HEK293 (cell line): Measurements from ENCODE around the gene ASIC3.

ENCODE experiments used
- EGR2 ChIP-seq: fragments of 450-650 bp; formaldehyde crosslinking; IDR thresholded peaks from 2 replicates; pipeline ENCODE4 v1.5.1; 2016; ENCODE audit warnings: low read depth, missing biosample characterization, missing genetic modification characterization
- INSM2 ChIP-seq: fragments of 450-650 bp; formaldehyde crosslinking; IDR thresholded peaks from 2 replicates; pipeline ENCODE4 v1.5.1; 2016; ENCODE audit warnings: missing biosample characterization, missing genetic modification characterization
- KLF8 ChIP-seq: fragments of 450-650 bp; formaldehyde crosslinking; IDR thresholded peaks from 2 replicates; pipeline ENCODE4 v1.5.1; 2016; ENCODE audit warnings: missing biosample characterization, missing genetic modification characterization
- OSR2 ChIP-seq: fragments of 450-650 bp; formaldehyde crosslinking; IDR thresholded peaks from 2 replicates; pipeline ENCODE4 v1.5.1; 2016; ENCODE audit warnings: missing biosample characterization, missing genetic modification characterization
- ZBTB1 ChIP-seq: fragments of 450-650 bp; formaldehyde crosslinking; IDR thresholded peaks from 2 replicates; pipeline ENCODE4 v1.5.1; 2016; ENCODE audit warnings: missing biosample characterization, missing genetic modification characterization
- ZBTB11 ChIP-seq: fragments of 450-650 bp; formaldehyde crosslinking; conservative IDR thresholded peaks from 2 replicates; pipeline ENCODE4 v1.5.1; 2016; ENCODE audit warnings: low read depth, missing biosample characterization, missing genetic modification characterization
- ZBTB49 ChIP-seq: fragments of 450-650 bp; formaldehyde crosslinking; IDR thresholded peaks from 2 replicates; pipeline ENCODE4 v1.5.1; 2016; ENCODE audit warnings: missing biosample characterization, missing genetic modification characterization, low read depth
- ZNF341 ChIP-seq: fragments of 450-650 bp; formaldehyde crosslinking; IDR thresholded peaks from 2 replicates; pipeline ENCODE4; 2016; ENCODE audit warnings: low read depth, missing biosample characterization, missing genetic modification characterization
- ZNF423 ChIP-seq: fragments of 450-650 bp; formaldehyde crosslinking; IDR thresholded peaks from 2 replicates; pipeline ENCODE4 v1.5.1; 2016; ENCODE audit warnings: missing biosample characterization, missing genetic modification characterization
- ZNF518A ChIP-seq: fragments of 450-650 bp; formaldehyde crosslinking; conservative IDR thresholded peaks from 2 replicates; pipeline ENCODE4 v1.5.1; 2016; ENCODE audit warnings: low read depth, missing biosample characterization, missing genetic modification characterization
- ZNF548 ChIP-seq: fragments of 450-650 bp; formaldehyde crosslinking; IDR thresholded peaks from 2 replicates; pipeline ENCODE4 v1.5.1; 2016; ENCODE audit warnings: missing biosample characterization, missing genetic modification characterization
- ZNF560 ChIP-seq: fragments of 450-650 bp; formaldehyde crosslinking; IDR thresholded peaks from 2 replicates; pipeline ENCODE4 v1.5.1; 2017; ENCODE audit warnings: missing biosample characterization, missing genetic modification characterization, borderline replicate concordance
- ZNF629 ChIP-seq: fragments of 450-650 bp; formaldehyde crosslinking; IDR thresholded peaks from 2 replicates; pipeline ENCODE4 v1.5.1; 2017; ENCODE audit warnings: missing biosample characterization, missing genetic modification characterization
- ZNF670 ChIP-seq: fragments of 450-650 bp; formaldehyde crosslinking; IDR thresholded peaks from 2 replicates; pipeline ENCODE4 v1.5.1; 2016; ENCODE audit warnings: missing biosample characterization, missing genetic modification characterization, low read depth
- ZNF747 ChIP-seq: fragments of 450-650 bp; formaldehyde crosslinking; IDR thresholded peaks from 2 replicates; pipeline ENCODE4 v1.5.1; 2016; ENCODE audit warnings: missing biosample characterization, missing genetic modification characterization
- ZSCAN23 ChIP-seq: fragments of 450-650 bp; formaldehyde crosslinking; IDR thresholded peaks from 2 replicates; pipeline ENCODE4 v1.5.1; 2016; ENCODE audit warnings: missing biosample characterization, missing genetic modification characterization
- ZXDB ChIP-seq: fragments of 450-650 bp; formaldehyde crosslinking; IDR thresholded peaks from 2 replicates; pipeline ENCODE4 v1.5.1; 2016; ENCODE audit warnings: missing biosample characterization, missing genetic modification characterization
- TF ChIP-seq, protein P1 (sequence below): fragments of 450-650 bp; formaldehyde crosslinking; IDR thresholded peaks from 2 replicates; pipeline ENCODE4 v1.5.1; 2016; ENCODE audit warnings: missing biosample characterization, missing genetic modification characterization
- TF ChIP-seq, protein P2 (sequence below): fragments of 450-650 bp; formaldehyde crosslinking; IDR thresholded peaks from 2 replicates; pipeline ENCODE4 v1.5.1; 2016; ENCODE audit warnings: missing biosample characterization, missing genetic modification characterization
- TF ChIP-seq, protein P3 (sequence below): IDR thresholded peaks from 2 replicates; pipeline ENCODE4 v1.6.1; 2011; ENCODE audit warnings: mild to moderate bottlenecking, low read depth, low read length, borderline replicate concordance

The ASIC3 gene

GRCh38 chr7:151028131-151028947 is 20.0 kb upstream of the ASIC3 start, which contains the start of gene ABCB8 (continued):
- TF ChIP-seq, protein P1, sequence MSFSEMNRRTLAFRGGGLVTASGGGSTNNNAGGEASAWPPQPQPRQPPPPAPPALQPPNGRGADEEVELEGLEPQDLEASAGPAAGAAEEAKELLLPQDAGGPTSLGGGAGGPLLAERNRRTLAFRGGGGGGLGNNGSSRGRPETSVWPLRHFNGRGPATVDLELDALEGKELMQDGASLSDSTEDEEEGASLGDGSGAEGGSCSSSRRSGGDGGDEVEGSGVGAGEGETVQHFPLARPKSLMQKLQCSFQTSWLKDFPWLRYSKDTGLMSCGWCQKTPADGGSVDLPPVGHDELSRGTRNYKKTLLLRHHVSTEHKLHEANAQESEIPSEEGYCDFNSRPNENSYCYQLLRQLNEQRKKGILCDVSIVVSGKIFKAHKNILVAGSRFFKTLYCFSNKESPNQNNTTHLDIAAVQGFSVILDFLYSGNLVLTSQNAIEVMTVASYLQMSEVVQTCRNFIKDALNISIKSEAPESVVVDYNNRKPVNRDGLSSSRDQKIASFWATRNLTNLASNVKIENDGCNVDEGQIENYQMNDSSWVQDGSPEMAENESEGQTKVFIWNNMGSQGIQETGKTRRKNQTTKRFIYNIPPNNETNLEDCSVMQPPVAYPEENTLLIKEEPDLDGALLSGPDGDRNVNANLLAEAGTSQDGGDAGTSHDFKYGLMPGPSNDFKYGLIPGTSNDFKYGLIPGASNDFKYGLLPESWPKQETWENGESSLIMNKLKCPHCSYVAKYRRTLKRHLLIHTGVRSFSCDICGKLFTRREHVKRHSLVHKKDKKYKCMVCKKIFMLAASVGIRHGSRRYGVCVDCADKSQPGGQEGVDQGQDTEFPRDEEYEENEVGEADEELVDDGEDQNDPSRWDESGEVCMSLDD (tag by site-specific recombination) = no peak
- TF ChIP-seq ZXDB (tag by site-specific recombination) (peak; percentile 78), ZBTB49 (no peak), EGR2 (tag by site-specific recombination) (0 out of 2 replicates have a peak, but pooled peaks have one; percentile 5), OSR2 (tag by site-specific recombination) (peak; percentile 56; the same call in 1 of the 2 replicates), ZNF560 (no peak), ZSCAN23 (tag by site-specific recombination) (no peak), ZNF670 (no peak), ZBTB1 (no peak), KLF8 (tag by site-specific recombination) (peak; percentile 83), INSM2 (tag by site-specific recombination) (no peak; the same call in 1 of the 2 replicates), ZNF747 (no peak), ZNF423 (tag by site-specific recombination) (peak; percentile 64; the same call in 1 of the 2 replicates), ZNF548 (tag by site-specific recombination) (no peak), ZNF518A (no peak), ZBTB11 (tag by site-specific recombination) (peak; percentile 20), ZNF629 (tag by site-specific recombination) (peak; percentile 57), ZNF341 (peak; percentile 50)
- TF ChIP-seq, protein P2, sequence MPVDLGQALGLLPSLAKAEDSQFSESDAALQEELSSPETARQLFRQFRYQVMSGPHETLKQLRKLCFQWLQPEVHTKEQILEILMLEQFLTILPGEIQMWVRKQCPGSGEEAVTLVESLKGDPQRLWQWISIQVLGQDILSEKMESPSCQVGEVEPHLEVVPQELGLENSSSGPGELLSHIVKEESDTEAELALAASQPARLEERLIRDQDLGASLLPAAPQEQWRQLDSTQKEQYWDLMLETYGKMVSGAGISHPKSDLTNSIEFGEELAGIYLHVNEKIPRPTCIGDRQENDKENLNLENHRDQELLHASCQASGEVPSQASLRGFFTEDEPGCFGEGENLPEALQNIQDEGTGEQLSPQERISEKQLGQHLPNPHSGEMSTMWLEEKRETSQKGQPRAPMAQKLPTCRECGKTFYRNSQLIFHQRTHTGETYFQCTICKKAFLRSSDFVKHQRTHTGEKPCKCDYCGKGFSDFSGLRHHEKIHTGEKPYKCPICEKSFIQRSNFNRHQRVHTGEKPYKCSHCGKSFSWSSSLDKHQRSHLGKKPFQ (tag by site-specific recombination) = no peak
- TF ChIP-seq, protein P3, sequence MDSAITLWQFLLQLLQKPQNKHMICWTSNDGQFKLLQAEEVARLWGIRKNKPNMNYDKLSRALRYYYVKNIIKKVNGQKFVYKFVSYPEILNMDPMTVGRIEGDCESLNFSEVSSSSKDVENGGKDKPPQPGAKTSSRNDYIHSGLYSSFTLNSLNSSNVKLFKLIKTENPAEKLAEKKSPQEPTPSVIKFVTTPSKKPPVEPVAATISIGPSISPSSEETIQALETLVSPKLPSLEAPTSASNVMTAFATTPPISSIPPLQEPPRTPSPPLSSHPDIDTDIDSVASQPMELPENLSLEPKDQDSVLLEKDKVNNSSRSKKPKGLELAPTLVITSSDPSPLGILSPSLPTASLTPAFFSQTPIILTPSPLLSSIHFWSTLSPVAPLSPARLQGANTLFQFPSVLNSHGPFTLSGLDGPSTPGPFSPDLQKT = no peak
